H54 (cell line): ENCODE measurements around the gene IER5L.
A peak's percentile ranks its signal among the peaks of the same experiment; 100 is the strongest.

Experiments used
- DNase-seq: peaks from one replicate; pipeline ENCODE4 v3.0.0; 2011; ENCODE audit warnings: low spot score, mixed read lengths; ENCODE audit not compliant: insufficient read length
- FAIRE-seq: peaks from 3 replicates; lab custom pipeline; 2011; peaks lifted over from hg19 to GRCh38; lab: Jason Lieb, UNC
- POLR2A ChIP-seq: IDR thresholded peaks from 2 replicates; pipeline ENCODE4 v1.6.1; 2011; ENCODE audit warnings: low read depth, mild to moderate bottlenecking, low read length

Gene IER5L

DNA sequence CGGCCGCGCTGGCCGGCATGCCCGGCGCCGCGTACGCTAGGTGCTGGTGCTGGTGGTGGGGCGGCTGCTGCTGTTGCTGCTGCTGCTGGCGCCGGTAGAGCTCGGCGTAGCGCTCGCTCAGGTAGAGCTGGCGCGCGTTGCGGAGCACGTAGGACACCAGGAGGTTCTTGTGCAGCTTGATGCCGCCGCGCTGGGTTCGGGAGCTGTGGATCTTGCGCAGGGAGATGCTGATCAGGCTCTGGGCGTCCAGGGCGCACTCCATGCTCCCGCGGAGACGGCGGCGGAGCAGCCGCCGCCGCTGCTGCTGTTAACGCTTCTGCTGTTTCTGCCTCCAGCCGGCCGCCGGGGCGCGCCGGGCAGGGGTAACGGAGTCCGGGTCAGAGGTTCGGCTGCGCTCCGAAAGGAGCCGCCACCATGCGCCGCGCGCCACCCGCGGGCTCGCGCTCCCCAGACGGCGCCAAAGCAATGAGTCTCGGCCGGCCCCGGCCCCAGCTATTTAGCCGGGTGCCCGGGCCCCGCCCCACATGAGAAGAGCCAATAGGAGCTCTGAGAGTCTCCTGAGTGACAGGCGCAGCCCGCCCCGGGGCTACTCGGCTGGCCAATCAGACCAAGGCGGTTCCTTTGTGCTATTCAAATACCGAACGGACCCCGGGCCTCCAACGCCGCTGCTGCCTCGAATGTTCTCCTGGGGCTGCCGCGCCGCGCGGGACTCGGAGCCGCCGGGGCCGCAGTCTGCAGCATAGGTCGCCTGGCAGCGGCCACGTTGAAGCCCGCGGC is at the start of gene IER5L:
IER5L (minus strand) TSS at position 471 of the 777 bp plus-strand sequence; CDS start at position 262, 209 bp downstream.
- TF ChIP-seq POLR2A, result peak; percentile 97
- DNase-seq (peak; percentile 98), FAIRE-seq (no peak)

DNA sequence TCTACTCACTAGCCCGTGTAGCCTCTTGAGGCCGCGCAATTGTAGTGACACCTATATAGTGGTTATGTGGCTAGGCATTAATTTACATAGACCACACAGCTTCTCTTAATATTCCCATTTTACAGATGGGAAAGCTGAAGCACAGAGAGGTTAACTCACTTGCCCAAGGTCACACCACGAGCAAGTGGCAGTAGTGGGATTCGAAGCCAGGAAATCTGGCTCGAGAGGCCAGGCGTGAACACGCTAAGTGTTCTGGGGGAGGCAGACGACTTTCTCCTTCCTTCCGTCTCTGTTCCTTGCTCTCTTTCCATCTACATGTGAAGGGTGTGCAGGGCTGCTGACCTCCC is 49.8 kb upstream of the IER5L start:
- no peak for TF ChIP-seq POLR2A

GRCh38 chr9:129225815-129226214 is 47.8 kb upstream of the IER5L start:
- peak; percentile 20; the same call in 1 of the 2 replicates for TF ChIP-seq POLR2A
- DNase-seq (peak; percentile 65), FAIRE-seq (no peak)

More for the DNA sequence above, 49.8 kb upstream of the IER5L start:
- DNase-seq (no peak), FAIRE-seq (no peak)

DNA sequence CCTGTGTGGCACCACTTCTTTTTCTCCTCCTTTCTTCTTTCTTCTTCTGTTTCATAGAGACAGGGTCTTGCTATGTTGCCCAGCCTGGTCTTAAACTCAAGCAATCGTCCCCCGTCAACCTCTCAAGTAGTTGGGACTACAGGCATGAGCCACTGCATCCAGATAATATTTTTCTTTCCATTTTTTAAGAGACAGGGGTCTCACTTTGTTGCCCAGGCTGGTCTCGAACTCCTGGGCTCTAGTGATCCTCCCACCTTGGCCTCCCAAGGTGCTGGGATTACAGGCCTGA is 47.4 kb upstream of the IER5L start:
- no peak for FAIRE-seq
- no peak for TF ChIP-seq POLR2A
- no peak for DNase-seq

GRCh38 chr9:129224618-129225489 is 46.8 kb upstream of the IER5L start:
- FAIRE-seq (no peak), DNase-seq (no peak)
- TF ChIP-seq POLR2A, result no peak

- FAIRE-seq (no peak), DNase-seq (no peak)
- TF ChIP-seq POLR2A, result no peak
These were observed 45.6 kb upstream of the IER5L start for GRCh38 chr9:129223551-129224208.

- no peak for DNase-seq
- FAIRE-seq, result no peak
- no peak for TF ChIP-seq POLR2A
These were observed 44.8 kb upstream of the IER5L start for GRCh38 chr9:129222819-129223218.

- FAIRE-seq (no peak), DNase-seq (no peak)
- no peak for TF ChIP-seq POLR2A
These were observed 44.0 kb upstream of the IER5L start for GRCh38 chr9:129221979-129222635.

DNA sequence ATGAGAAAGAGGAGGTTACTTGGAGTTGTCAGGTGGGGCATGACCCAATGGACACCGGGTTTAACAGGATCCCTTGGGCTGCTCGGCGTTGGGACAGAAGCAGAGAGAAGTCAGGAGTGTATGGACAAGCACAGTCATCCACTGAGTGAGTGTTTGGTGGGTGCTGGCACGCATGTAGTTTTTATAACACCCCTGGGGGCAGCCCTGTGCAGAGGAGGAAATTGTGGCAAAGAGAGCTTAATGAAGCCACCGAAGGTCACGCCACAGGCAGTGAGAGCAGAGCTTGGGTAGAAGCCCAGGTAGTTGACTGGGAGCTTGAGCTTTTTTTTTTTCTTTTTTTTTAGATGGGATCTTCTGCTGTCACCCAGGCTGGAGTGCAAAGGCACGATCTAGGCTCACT is 43.2 kb upstream of the IER5L start:
- TF ChIP-seq POLR2A, result no peak
- no peak for FAIRE-seq
- no peak for DNase-seq

DNA sequence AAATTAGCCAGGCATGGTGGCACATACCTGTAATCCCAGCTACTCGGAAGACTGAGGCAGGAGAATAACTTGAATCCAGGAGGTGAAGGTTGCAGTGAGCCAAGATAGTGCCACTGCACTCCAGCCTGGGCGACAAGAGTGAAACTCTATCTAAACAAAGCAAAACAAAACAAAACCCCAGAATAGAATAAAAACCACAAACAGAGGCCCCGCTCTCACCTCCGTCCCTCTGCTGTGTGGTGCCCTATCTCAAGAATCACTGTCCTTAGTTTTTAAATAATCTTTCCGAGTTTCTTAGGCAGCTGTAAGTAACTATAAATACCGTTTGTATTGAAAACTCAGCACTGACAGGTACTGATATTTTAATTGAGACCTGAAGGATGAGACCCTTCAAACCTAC is 42.7 kb upstream of the IER5L start:
- DNase-seq, result no peak
- TF ChIP-seq POLR2A, result no peak
- no peak for FAIRE-seq

GRCh38 chr9:129218918-129219317 is 40.9 kb upstream of the IER5L start:
- DNase-seq, result no peak
- no peak for FAIRE-seq
- TF ChIP-seq POLR2A, result no peak

- DNase-seq (no peak), FAIRE-seq (no peak)
- no peak for TF ChIP-seq POLR2A
These were observed 40.2 kb upstream of the IER5L start for GRCh38 chr9:129218272-129218625.

DNA sequence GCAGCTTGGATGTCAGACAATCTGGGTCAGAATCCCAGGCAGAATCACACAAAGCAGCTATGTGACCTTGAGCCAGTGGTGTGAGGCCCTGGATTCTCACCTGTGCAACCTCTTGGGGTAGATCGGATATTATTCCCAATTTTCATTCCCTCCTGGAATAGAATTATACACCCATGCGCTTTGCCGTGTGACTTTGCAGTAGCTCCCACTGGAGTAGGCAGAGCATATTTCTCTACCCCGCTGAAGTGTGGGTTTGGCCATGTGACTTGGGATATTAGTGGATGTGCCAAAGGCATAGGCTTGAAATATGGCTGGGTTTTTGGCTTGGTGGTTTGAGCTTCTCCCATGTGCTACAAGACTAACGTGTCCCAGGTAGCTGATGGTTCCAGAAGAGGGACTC is 35.5 kb upstream of the IER5L start:
- DNase-seq (no peak), FAIRE-seq (no peak)
- no peak for TF ChIP-seq POLR2A

- no peak for TF ChIP-seq POLR2A
- FAIRE-seq (no peak), DNase-seq (no peak)
These were observed 33.6 kb upstream of the IER5L start for GRCh38 chr9:129211686-129212085.
